Measurements from ENCODE around the gene GARNL3.

GARNL3 gene

GRCh38 chr9:127349483-127350113, 85.0 kb downstream of the GARNL3 start:
- DNase-seq (ENCODE audit: low spot score): no peak

DNA sequence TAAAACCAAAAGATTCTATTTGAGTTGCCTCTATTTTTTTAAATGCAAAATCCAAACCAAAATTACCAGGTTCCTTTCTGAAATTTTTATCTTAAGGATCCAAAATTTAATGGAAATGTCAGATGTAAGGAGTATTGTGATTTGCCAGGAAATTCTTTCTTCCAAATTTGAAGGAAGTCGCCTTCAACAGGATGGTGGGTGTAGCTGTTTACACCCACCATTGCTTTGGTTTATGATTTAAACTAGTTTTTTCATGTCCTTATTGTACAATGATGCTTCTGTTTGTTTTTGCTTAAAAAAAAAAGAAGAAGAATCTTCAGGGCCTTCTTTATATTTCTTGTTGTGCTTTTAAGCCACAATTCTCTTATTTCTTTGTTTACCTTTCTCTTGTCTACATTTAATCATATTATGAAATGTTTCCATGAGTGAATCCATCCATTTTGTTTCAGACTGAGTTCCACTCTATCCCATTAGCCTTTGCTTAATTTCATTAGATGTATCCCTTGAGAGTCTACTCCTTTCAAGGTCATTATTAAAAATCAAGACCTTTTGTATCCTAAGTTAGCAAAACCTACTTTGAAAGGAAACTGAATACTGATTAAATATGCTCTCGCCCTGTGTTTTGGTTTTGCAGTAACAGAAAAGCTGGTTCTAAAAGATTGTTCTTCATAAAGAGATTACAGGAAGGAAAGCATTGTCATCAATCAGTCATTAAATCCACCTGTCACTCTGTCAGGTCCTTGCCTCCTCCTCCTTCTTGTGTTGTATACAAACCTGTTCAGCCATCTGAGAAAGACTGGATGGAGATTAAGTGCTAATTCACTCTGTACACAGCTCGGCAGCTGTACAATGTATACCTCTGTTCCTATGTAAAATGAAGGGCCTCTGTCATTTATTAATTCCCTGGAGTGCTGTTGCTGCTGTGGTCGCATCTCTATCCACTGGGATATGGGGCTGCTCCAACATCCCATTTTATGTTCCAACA, 86.9 kb downstream of the GARNL3 start:
- DNase-seq (ENCODE audit: low spot score): no peak

DNA sequence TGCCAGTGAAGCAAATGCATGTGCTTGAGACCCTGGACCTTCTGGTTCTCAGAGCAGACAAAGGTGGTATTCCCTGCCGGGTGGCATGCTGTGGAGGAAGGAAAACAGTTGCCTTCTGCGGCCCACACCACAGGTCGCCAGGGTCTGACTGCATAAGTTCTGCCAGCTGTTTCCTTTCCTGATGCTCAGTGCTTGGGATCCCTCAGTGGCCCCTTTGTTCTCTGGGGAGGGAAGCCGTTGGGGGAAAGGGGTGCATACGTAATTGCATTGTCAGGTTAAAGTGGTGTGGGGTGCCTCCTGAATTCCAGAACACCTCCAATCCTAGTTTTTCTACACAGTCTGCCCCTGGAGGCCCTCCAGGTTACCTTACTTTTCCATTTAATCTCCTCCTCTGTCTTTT, 89.3 kb downstream of the GARNL3 start:
- no peak for DNase-seq (ENCODE audit: low spot score)

DNA sequence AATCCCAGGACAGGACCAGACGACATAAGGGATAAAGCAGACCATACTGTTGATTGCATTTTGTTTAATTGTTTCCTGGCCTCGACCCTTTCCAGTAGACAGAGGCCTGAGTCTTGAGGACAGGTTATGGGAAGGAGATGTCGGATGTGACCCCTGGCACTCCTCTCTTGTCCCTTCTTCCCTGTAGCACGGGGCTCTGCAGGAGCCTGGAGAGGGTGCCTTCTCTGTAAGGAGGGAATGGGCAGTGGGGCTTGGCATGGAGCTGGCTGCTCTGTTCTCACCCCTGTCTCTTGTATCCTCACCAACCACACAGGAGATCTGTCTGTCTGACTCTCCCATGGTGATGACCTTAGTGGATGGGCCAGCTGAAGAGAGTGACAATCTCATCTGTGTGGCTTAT, 92.3 kb downstream of the GARNL3 start:
- no peak for DNase-seq (ENCODE audit: low spot score)

DNA sequence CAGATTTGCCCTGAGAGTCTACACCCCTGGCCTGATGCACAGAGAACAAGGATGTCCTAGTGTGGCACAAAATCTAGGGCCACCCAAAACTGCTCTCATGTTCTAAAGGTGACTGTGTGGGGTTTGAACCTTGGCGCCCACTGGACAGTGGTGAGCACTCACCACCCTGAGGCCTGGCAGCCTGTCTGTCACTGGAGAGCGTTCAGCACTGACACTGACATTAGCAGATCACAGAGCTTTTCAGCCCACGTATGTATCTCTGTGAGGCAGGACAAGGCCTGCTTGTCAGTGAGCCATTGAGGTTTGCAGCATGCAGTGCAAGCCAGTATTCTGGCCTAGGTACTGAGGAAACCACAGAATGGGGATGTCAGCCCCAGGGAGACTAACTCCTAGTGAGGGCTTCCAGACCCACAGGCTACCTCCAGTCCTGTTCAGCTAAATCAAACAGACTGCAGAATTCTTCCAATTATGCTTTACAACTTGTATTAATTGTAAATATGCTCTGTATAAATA, 93.5 kb downstream of the GARNL3 start:
- no peak for DNase-seq (ENCODE audit: low spot score)

GRCh38 chr9:127358770-127359169, 94.2 kb downstream of the GARNL3 start:
- DNase-seq (ENCODE audit: low spot score): no peak

- no peak for DNase-seq (ENCODE audit: low spot score)
Observed at GRCh38 chr9:127360250-127360649, 95.7 kb downstream of the GARNL3 start.

- peak; percentile 34 for DNase-seq (ENCODE audit: low spot score)
Observed at GRCh38 chr9:127360829-127361228, 96.3 kb downstream of the GARNL3 start.

DNA sequence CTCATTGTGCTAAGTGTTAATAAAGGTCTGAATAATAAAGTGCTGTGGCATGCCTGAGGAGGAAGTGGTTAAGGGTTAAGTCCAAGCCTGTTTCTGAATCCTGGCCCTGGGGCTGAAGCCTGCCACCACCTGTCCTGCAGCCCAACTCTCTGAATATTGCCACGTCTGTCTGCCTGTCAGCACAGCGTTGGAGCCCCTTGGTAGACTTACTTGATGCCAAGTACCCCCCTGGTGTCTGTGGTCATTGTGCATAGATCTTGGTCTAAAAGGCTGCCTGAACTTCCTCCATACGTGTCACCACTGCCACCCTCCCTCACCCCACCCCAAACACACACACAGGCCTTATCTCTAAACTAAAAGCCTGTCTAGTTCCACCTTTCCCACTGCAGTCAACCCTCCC, 97.0 kb downstream of the GARNL3 start:
- no peak for DNase-seq (ENCODE audit: low spot score)

- no peak for DNase-seq (ENCODE audit: low spot score)
Observed at GRCh38 chr9:127362829-127363228, 98.3 kb downstream of the GARNL3 start.

- no peak for DNase-seq (ENCODE audit: low spot score)
Observed at GRCh38 chr9:127365461-127365860, 100.9 kb downstream of the GARNL3 start.

DNA sequence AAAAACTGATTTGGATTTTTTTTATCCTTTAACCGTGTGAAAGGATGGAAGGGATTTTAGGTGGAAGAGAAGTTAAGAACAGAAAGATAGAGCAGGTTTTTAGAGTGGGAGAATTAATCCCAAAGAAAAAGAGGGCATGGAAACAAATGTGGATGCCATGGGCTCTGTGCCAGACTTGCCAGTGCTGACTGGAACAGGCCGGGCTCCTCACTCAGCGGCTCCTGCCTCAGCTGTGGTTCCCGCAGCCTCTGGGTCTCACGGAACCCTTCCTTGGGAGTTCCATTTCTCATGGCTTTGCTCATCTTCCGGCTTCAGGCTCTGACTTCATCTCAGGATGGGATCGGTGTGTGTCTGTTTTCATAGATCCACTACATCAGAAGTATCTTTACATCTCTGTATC, 102.0 kb downstream of the GARNL3 start:
- no peak for DNase-seq (ENCODE audit: low spot score)

- DNase-seq (ENCODE audit: low spot score): no peak
Observed at GRCh38 chr9:127368852-127369402, 104.4 kb downstream of the GARNL3 start.

- DNase-seq (ENCODE audit: low spot score): no peak
Observed at GRCh38 chr9:127369428-127369827, 104.9 kb downstream of the GARNL3 start.

GRCh38 chr9:127370147-127370579, 105.6 kb downstream of the GARNL3 start:
- DNase-seq (ENCODE audit: low spot score): no peak

DNA sequence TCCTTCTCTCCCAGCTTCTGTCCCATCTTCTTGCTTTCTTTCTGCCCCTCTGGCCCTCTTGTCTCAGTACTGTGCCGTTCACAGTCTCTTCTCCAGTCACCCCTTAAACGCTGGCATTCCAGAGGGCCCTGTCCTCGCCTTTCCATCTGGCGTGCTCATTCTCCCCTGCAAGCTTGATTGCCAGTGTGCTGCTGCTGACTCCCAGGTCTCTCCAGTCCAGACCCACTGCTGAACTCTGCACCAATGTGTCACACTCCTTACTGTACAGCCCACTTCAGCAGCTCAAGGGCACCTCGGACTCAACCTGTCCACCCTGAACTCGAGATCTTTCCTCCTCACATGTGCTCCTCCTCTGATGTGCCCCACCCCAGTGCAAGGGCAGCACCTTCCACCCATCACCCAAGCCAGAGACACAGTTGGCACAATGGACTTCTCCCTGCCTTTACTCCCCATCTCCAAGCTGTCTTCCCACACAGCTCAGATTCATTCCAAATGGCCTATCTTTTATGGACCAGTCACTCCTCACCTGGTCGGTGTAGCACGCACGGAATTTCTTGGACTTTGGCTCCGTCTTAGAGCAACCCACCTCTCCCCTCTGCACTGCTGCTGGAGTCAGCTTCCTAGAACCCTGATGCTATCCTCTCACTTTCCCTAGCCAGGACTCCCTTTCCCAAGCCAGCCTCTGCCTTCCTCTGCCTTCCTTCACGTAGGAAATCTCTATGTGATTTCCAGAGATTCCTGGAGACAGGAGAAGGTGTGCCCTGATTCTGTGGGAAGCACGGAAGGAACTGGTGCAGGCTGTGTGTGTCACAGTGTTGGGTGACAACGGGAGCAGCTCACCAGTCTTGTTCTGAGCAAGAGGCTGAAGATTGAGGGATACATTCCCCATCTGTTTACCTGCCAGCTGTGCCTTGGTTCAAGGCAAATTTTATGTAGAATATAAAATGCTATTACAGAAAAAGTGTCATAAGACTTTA, 106.4 kb downstream of the GARNL3 start:
- no peak for DNase-seq (ENCODE audit: low spot score)

- no peak for DNase-seq (ENCODE audit: low spot score)
Observed at GRCh38 chr9:127380479-127380878, 115.9 kb downstream of the GARNL3 start.

- DNase-seq (ENCODE audit: low spot score): no peak
Observed at GRCh38 chr9:127382541-127382940, 118.0 kb downstream of the GARNL3 start.

- no peak for DNase-seq (ENCODE audit: low spot score)
Observed at GRCh38 chr9:127384016-127384730, 119.6 kb downstream of the GARNL3 start.

GRCh38 chr9:127384901-127385300, 120.3 kb downstream of the GARNL3 start:
- no peak for DNase-seq (ENCODE audit: low spot score)

DNA sequence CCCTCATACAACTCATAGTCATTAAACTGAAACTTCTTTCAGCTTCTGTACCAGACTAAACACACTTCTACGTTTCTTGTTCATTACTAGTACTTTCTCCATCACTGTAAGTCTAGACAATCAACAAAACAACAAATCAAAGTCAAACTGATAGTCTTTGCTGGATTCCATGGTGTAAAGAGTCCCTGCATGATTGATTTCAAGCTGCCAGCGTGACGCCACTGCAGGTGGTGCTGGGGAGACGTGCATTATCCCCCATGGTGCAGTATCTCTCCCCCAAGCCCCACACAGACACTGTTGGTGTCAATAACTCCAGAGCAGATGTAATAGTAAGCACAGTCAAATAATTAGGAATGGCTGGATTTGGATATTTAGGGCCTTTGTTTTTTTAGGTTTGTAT, 121.7 kb downstream of the GARNL3 start:
- DNase-seq (ENCODE audit: low spot score): no peak

Measured in HuH-7.5 (cell line).